Measurements from ENCODE around the gene DSE. TPM values are rescaled to one million over a fixed set of nuclear protein-coding genes. Genes with fewer than 3 reads are reported as not detected.

Gene DSE
- total and polyA plus RNA-seq, 2 donors (not counting 1 experiment from before 2014, with no cell fraction given), result 8.3 to 8.6 TPM

GRCh38 chr6:116447052-116447451 lies 76.3 kb downstream of the DSE start:
- H3K4me3 Mint-ChIP-seq, result no peak overlapping the region

More at GRCh38 chr6:116447052-116447451, 76.3 kb downstream of the DSE start:
- Mint-ChIP-seq H3K9me3 (ENCODE audit: insufficient read depth) (no peaks in the 10 kb centered on the region), H3K27me3 (no peaks in the 10 kb centered on the region), H3K27ac (no peak overlapping the region), H3K4me1 (peaks cover 43% of the 10 kb centered on the region)
- H4K20me1 ChIP-seq (ENCODE audit: control insufficient read depth, insufficient read depth, low read length, poor library complexity, severe bottlenecking), result no peaks in the 10 kb centered on the region
- POLR2A ChIA-PET, result interaction anchor here (1.2 kb wide), 1 partner anchor 14 kb away, joined by 6 read pairs; the partner anchor contains the start of gene CALHM6
- H3K27me3 ChIP-seq (replicated peaks in 1 of 4; ENCODE audit: control extremely low read depth in 1 of 4, control insufficient read depth in 3 of 4, insufficient read depth in 4 of 4, low read length in 3 of 4), result no peaks in the 10 kb centered on the region
- ATAC-seq (ENCODE audit: low read depth), result no peak
- H3K79me2 ChIP-seq (ENCODE audit: control insufficient read depth, insufficient read depth, low read length), result no peaks in the 10 kb centered on the region
- WGBS (ENCODE audit: insufficient coverage), result no CpG with 5 or more reads among the region's 3 CpGs
- no peak overlapping the region for H3K4me2 ChIP-seq (replicated peaks; ENCODE audit: low read depth, low read length, poor library complexity, severe bottlenecking)
- DNase-seq, result no peak
- H3K9me3 ChIP-seq (ENCODE audit: control extremely low read depth in 1 of 3, control insufficient read depth in 2 of 3, insufficient read depth in 1 of 3, low read length in 2 of 3), result no peaks in the 10 kb centered on the region
- no peak overlapping the region for H3K4me3 ChIP-seq (ENCODE audit: control extremely low read depth in 1 of 5, extremely low read depth in 1 of 5, insufficient read depth in 1 of 5, low read depth in 2 of 5, low read length in 4 of 5)
- H3K36me3 ChIP-seq (replicated peaks in 1 of 2; ENCODE audit: control extremely low read depth in 1 of 2, control insufficient read depth in 1 of 2, extremely low read depth in 1 of 2, insufficient read depth in 2 of 2, low read length in 1 of 2), result no peaks in the 10 kb centered on the region
- H3K4me1 ChIP-seq (ENCODE audit: control insufficient read depth in 2 of 2, insufficient read depth in 2 of 2, low read length in 2 of 2), result peaks cover 31 to 36% of the 10 kb centered on the region in 2 donors
- no peak for TF ChIP-seq EZH2 (IDR thresholded peaks at IDR 0.05; ENCODE audit: borderline replicate concordance, insufficient read depth, low read depth, low read length, poor library complexity, severe bottlenecking)
- no peak for TF ChIP-seq CTCF (IDR thresholded peaks at IDR 0.05)
- no peak overlapping the region for H3K27ac ChIP-seq (ENCODE audit: low read length in 2 of 2)
- H2AFZ ChIP-seq (ENCODE audit: insufficient read depth, low read depth, low read length, poor library complexity, severe bottlenecking), result no peak overlapping the region
- intact Hi-C loops (cut with micrococcal nuclease), result loop anchor here (5.0 kb wide), 1 partner anchor 40 kb away; no protein-coding TSS in a partner anchor
- CTCF ChIA-PET, result interaction anchor here (0.7 to 9.5 kb wide), 9 partner anchors 10 to 158 kb away, joined by 4 to 86 read pairs (median 5); partner anchors contain the start of gene CALHM6
- no peak overlapping the region for H3K9ac ChIP-seq (ENCODE audit: low read length)
